HCT116 (cell line): ENCODE measurements around the gene SLC52A3. TPM values are rescaled to one million over a fixed set of nuclear protein-coding genes. Genes with fewer than 3 reads are reported as not detected.

Experiments used
- ATAC-seq: fragments of 200-7000 bp; cut with Tn5 transposase; 2 replicates; pipeline ENCODE4 v1.9.1; 2020; ENCODE audit warnings: mild to moderate bottlenecking, moderate library complexity
- BruUV-seq: library from RNA; stranded (reverse); fragments of 400-500 nt; replicated peaks from 2 replicates; lab custom pipeline; 2021; lab: Mats Ljungman, UMichigan
- CTCF ChIA-PET: fragments of 300-600 bp; sonication (Branson Sonifier 250); formaldehyde crosslinking; loops from one replicate; lab custom pipeline; 2021; ENCODE audit warnings: antibody characterized with exemption; lab: Charles Lee
- POLR2A ChIA-PET: fragments of 300-600, 350-600 bp; sonication (Branson Sonifier 250); formaldehyde crosslinking; loops from one replicate; lab custom pipeline; 2021; ENCODE audit warnings: antibody characterized with exemption; lab: Charles Lee
- RAD21 ChIA-PET, 2 experiments: fragments of 300-600 bp; sonication (Branson Sonifier 250); formaldehyde crosslinking; loops; one replicate each; lab custom pipeline; 2023; ENCODE audit warnings: low total read pairs in 2 of 2; ENCODE audit not compliant: uncharacterized antibody in 2 of 2, unreplicated experiment in 2 of 2, low non-redundant PET in 1 of 2; lab: Charles Lee
- DNase-seq: peaks from one replicate; pipeline ENCODE4 v3.0.0-alpha.2; 2010; ENCODE audit warnings: low read depth, low spot score
- H2AFZ ChIP-seq: fragments of 200-600 bp; shearing (Covaris generic), sonication (generic); 2 replicates; pipeline ENCODE4 v1.6.1; 2017; ENCODE audit warnings: low read depth, mixed run types, mixed read lengths, antibody characterized with exemption, low read length; ENCODE audit not compliant: poor library complexity, severe bottlenecking
- H3K27ac ChIP-seq: 2 replicates; pipeline ENCODE4 v1.5.1; 2012; ENCODE audit warnings: low read depth, low read length
- H3K27me3 ChIP-seq: fragments of 200-600 bp; sonication (generic); 2 replicates; pipeline ENCODE4 v1.6.1; 2016; ENCODE audit warnings: mixed run types, low read length, mixed read lengths; ENCODE audit not compliant: insufficient read depth
- H3K36me3 ChIP-seq, 2 experiments: fragments of 200-500 bp in 1 of 2; fragments of 200-600 bp in 1 of 2; sonication (Bioruptor generic) in 1 of 2; sonication (generic) in 1 of 2; 2 replicates each; pipeline versions ENCODE4 v1.5.1 to v1.6.1; 2014 to 2016; ENCODE audit warnings: low read length in 2 of 2, inconsistent platforms in 1 of 2, mixed read lengths in 1 of 2, mixed run types in 1 of 2; ENCODE audit not compliant: insufficient read depth in 2 of 2, control insufficient read depth in 1 of 2
- H3K4me1 ChIP-seq, 2 experiments: fragments of 200-600 bp in 1 of 2; sonication (generic) in 1 of 2; 2 replicates each; pipeline versions ENCODE4 v1.5.1 to v1.6.1; 2012 to 2017; ENCODE audit warnings: low read length in 2 of 2, inconsistent platforms in 1 of 2, mild to moderate bottlenecking in 1 of 2, mixed read lengths in 1 of 2, mixed run types in 1 of 2, moderate library complexity in 1 of 2; ENCODE audit not compliant: insufficient read depth in 2 of 2, control insufficient read depth in 1 of 2
- H3K4me2 ChIP-seq: fragments of 200-600 bp; sonication (generic); 2 replicates; pipeline ENCODE4 v1.6.1; 2017; ENCODE audit warnings: mixed run types, low read length, mixed read lengths
- H3K4me3 ChIP-seq, 2 experiments: fragments of 200-600 bp in 1 of 2; sonication (generic) in 1 of 2; replicated peaks in 1 of 2; 2 replicates each; pipeline ENCODE4 v1.5.1; 2011 to 2016; ENCODE audit warnings: low read length in 2 of 2, control low read depth in 1 of 2, low read depth in 1 of 2, mild to moderate bottlenecking in 1 of 2, mixed read lengths in 1 of 2, mixed run types in 1 of 2
- H3K79me2 ChIP-seq: fragments of 200-600 bp; sonication (generic); 2 replicates; pipeline ENCODE4 v1.6.1; 2017; ENCODE audit warnings: mild to moderate bottlenecking, mixed run types, low read length, moderate library complexity, mixed read lengths; ENCODE audit not compliant: insufficient read depth
- H3K9ac ChIP-seq: fragments of 200-600 bp; sonication (generic); 2 replicates; pipeline ENCODE4 v1.6.1; 2016; ENCODE audit warnings: low read length, mixed read lengths
- H3K9me2 ChIP-seq: fragments of 200-600 bp; sonication (generic), shearing (Covaris generic); 2 replicates; pipeline ENCODE4 v1.6.1; 2017; ENCODE audit warnings: mixed run types, mild to moderate bottlenecking, moderate library complexity; ENCODE audit not compliant: insufficient read depth
- H3K9me3 ChIP-seq, 2 experiments: fragments of 200-500 bp in 1 of 2; fragments of 200-600 bp in 1 of 2; sonication (Bioruptor generic) in 1 of 2; sonication (generic) in 1 of 2; 2 replicates each; pipeline ENCODE4 v1.6.1; 2014 to 2017; ENCODE audit warnings: low read length in 2 of 2, mixed read lengths in 2 of 2, inconsistent platforms in 1 of 2, low read depth in 1 of 2, mild to moderate bottlenecking in 1 of 2, mixed run types in 1 of 2, moderate library complexity in 1 of 2; ENCODE audit not compliant: control insufficient read depth in 1 of 2, insufficient read depth in 1 of 2
- H4K20me1 ChIP-seq: fragments of 200-600 bp; sonication (generic), shearing (Covaris generic); 2 replicates; pipeline ENCODE4 v1.6.1; 2017; ENCODE audit warnings: mixed run types, mild to moderate bottlenecking, moderate library complexity; ENCODE audit not compliant: insufficient read depth
- ATF3 ChIP-seq: IDR thresholded peaks from 2 replicates; pipeline ENCODE4 v1.6.1; 2012
- CEBPB ChIP-seq: IDR thresholded peaks from 2 replicates; pipeline ENCODE4 v1.6.1; 2012; ENCODE audit warnings: low read depth
- EGR1 ChIP-seq: IDR thresholded peaks from 2 replicates; pipeline ENCODE4 v1.6.1; 2012; ENCODE audit warnings: low read depth
- EZH2phosphoT487 ChIP-seq: fragments of 200-600 bp; IDR thresholded peaks from 2 replicates; pipeline ENCODE4 v1.6.1; 2018; ENCODE audit warnings: antibody characterized with exemption, borderline replicate concordance
- JUND ChIP-seq: IDR thresholded peaks from 2 replicates; pipeline ENCODE4 v1.6.1; 2012
- POLR2A ChIP-seq: IDR thresholded peaks from 2 replicates; pipeline ENCODE4 v1.7.0; 2011; ENCODE audit warnings: borderline replicate concordance; ENCODE audit not compliant: insufficient read depth, insufficient read length; ENCODE audit errors: extremely low read depth
- POLR2AphosphoS5 ChIP-seq: IDR thresholded peaks from 2 replicates; pipeline ENCODE4 v1.6.1; 2011; ENCODE audit warnings: mild to moderate bottlenecking, low read depth, low read length, moderate library complexity
- RAD21 ChIP-seq: IDR thresholded peaks from 2 replicates; pipeline ENCODE4 v1.6.1; 2012; ENCODE audit warnings: low read depth, mild to moderate bottlenecking
- SP1 ChIP-seq: IDR thresholded peaks from 2 replicates; pipeline ENCODE4 v1.6.1; 2012; ENCODE audit warnings: low read depth
- SRF ChIP-seq: IDR thresholded peaks from 2 replicates; pipeline ENCODE4 v1.6.1; 2012; ENCODE audit warnings: low read depth
- YY1 ChIP-seq: IDR thresholded peaks from 2 replicates; pipeline ENCODE4 v1.6.1; 2011; ENCODE audit warnings: low read length, low read depth, moderate library complexity, mild to moderate bottlenecking; ENCODE audit not compliant: insufficient replicate concordance; ENCODE audit errors: extremely low read depth
- ZNF274 ChIP-seq: fragments of 200-500 bp; sonication (Bioruptor generic); IDR thresholded peaks from 2 replicates; pipeline ENCODE4 v1.6.1; 2014; ENCODE audit warnings: mild to moderate bottlenecking, low read depth, low read length, inconsistent platforms
- intact Hi-C: fragments of 100-400 bp; cut with micrococcal nuclease; formaldehyde crosslinking; loops from 2 replicates; pipeline ENCODE4 v1.10.0; 2022
- total RNA-seq: library from RNA; stranded (reverse); gene quantifications from one replicate; pipeline ENCODE4 v1.2.1, GENCODE V29; 2021; ENCODE audit not compliant: unreplicated experiment

SLC52A3 gene
- total RNA-seq, 1 experiment from 2014 or later = 10.2 TPM

GRCh38 chr20:772806-773205, 4.5 kb upstream of the SLC52A3 start:
- CTCF ChIA-PET = interaction anchor here (1.3 to 2.6 kb wide), 2 partner anchors 12 to 106 kb away, joined by 3 to 10 read pairs; no protein-coding TSS in a partner anchor

GRCh38 chr20:771741-772464, 3.6 kb upstream of the SLC52A3 start:
- Histone ChIP-seq H3K9me3 (no peaks in the 10 kb centered on the region), H3K36me3 (no peaks in the 10 kb centered on the region), H3K9me2 (no peaks in the 10 kb centered on the region), H3K4me3 (no peak overlapping the region), H3K27me3 (no peaks in the 10 kb centered on the region), H4K20me1 (no peaks in the 10 kb centered on the region)
- RAD21 ChIA-PET = no interaction called here
- POLR2A ChIA-PET = no interaction called here
- CTCF ChIA-PET = interaction anchor here (2.6 kb wide), 1 partner anchor 11 kb away, joined by 10 read pairs; no protein-coding TSS in a partner anchor
- intact Hi-C loops = no loop called here
- DNase-seq = no peak
- ATAC-seq = no peak
- no peak for TF ChIP-seq JUND
- no peak for TF ChIP-seq YY1
- no peak for TF ChIP-seq EGR1
- TF ChIP-seq EZH2phosphoT487 = no peak
- TF ChIP-seq POLR2A = no peak
- no peak for TF ChIP-seq POLR2AphosphoS5
- TF ChIP-seq SRF = no peak
- TF ChIP-seq, all 23 proteins: peak for 0
- no peak overlapping the region for H3K9ac ChIP-seq
- no peak overlapping the region for H3K4me2 ChIP-seq
- no peaks in the 10 kb centered on the region for H3K79me2 ChIP-seq
- no peak overlapping the region for H2AFZ ChIP-seq
- H3K27ac ChIP-seq = no peak overlapping the region
- peaks cover 9 to 39% of the 10 kb centered on the region in 2 experiments; a peak in 3 of 4 replicates for H3K4me1 ChIP-seq
- BruUV-seq = no TSS peak

More at GRCh38 chr20:772806-773205, 4.5 kb upstream of the SLC52A3 start:
- POLR2A ChIA-PET = no interaction called here
- no peak for DNase-seq
- H3K79me2 ChIP-seq = no peaks in the 10 kb centered on the region
- no peak overlapping the region for H3K27ac ChIP-seq
- no peak overlapping the region for H3K4me3 ChIP-seq
- no peaks in the 10 kb centered on the region for H3K27me3 ChIP-seq
- no peak overlapping the region for H3K4me2 ChIP-seq
- BruUV-seq = no TSS peak
- no peak overlapping the region for H3K9ac ChIP-seq
- no peak for ATAC-seq
- H3K4me1 ChIP-seq = peaks cover 5 to 34% of the 10 kb centered on the region in 2 experiments; a peak in 3 of 4 replicates
- intact Hi-C loops = no loop called here
- H3K36me3 ChIP-seq = no peaks in the 10 kb centered on the region
- H4K20me1 ChIP-seq = no peaks in the 10 kb centered on the region
- no peak overlapping the region for H2AFZ ChIP-seq
- H3K9me3 ChIP-seq = no peaks in the 10 kb centered on the region
- TF ChIP-seq RAD21 = no peak
- TF ChIP-seq ATF3 = no peak
- no peak for TF ChIP-seq CEBPB
- no peak for TF ChIP-seq EZH2phosphoT487
- TF ChIP-seq ZNF274 = no peak
- no peak for TF ChIP-seq SP1
- H3K9me2 ChIP-seq = no peaks in the 10 kb centered on the region
- RAD21 ChIA-PET = no interaction called here
